ENCODE data around the gene GPR160. TPM values are rescaled to one million over a fixed set of nuclear protein-coding genes. Genes with fewer than 3 reads are reported as not detected.

The GPR160 gene
- total and polyA plus RNA-seq, 4 donors, result 0.99 to 7.2 (median 1.7) TPM

DNA sequence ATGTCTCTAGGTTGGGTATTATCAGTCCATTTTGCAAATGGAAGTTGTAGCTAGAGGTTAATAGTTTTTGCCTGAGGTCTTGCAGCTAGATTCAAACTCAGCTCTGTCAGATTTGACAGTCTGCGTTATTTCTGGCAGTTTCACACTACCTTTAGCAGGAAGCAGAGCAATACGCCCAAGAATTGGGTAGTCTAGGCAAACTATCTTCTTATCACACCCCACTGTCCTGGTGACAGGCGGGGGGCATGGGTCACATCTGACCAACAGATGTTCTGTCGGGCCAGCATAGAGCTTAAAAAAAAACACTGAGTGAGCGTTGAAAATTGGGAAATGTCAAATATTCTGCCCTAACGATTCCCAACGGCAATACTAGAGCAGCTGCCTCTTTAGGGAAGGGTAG, 5.7 kb downstream of the GPR160 start:
- Histone ChIP-seq H3K9ac (ENCODE audit: low read depth in 1 of 2, low read length in 2 of 2) (no peak overlapping the region), H3K4me3 (ENCODE audit: low read depth in 1 of 3, low read length in 3 of 3) (no peak overlapping the region), H3K27me3 (ENCODE audit: control insufficient read depth in 4 of 4, insufficient read depth in 4 of 4, low read length in 3 of 4) (peaks cover 0 to 2% (median 0%) of the 10 kb centered on the region in 4 donors), H3K4me1 (ENCODE audit: control insufficient read depth in 4 of 4, insufficient read depth in 4 of 4, low read length in 3 of 4) (peaks cover 3 to 7% (median 4%) of the 10 kb centered on the region in 4 donors), H3K27ac (ENCODE audit: low read depth in 1 of 2, low read length in 2 of 2) (no peak overlapping the region), H3K36me3 (ENCODE audit: control insufficient read depth in 4 of 4, insufficient read depth in 3 of 4, low read depth in 1 of 4, low read length in 3 of 4) (no peaks in the 10 kb centered on the region), H3K9me3 (ENCODE audit: control insufficient read depth in 4 of 4, low read length in 3 of 4) (no peaks in the 10 kb centered on the region)
- no peak for DNase-seq (ENCODE audit: low spot score)
- TF ChIP-seq CTCF (IDR thresholded peaks at IDR 0.05; ENCODE audit: low read depth, low read length, missing input control), result no peak
- TF ChIP-seq FOXA2 (IDR thresholded peaks at IDR 0.05), result no peak
- TF ChIP-seq ZBTB33 (IDR thresholded peaks at IDR 0.05), result no peak
- no peak for TF ChIP-seq TAF1 (conservative IDR thresholded peaks at IDR 0.05)
- TF ChIP-seq RXRA (IDR thresholded peaks at IDR 0.05), result no peak
- no peak for TF ChIP-seq YY1 (IDR thresholded peaks at IDR 0.05)
- TF ChIP-seq GABPA (IDR thresholded peaks at IDR 0.05 in 1 of 2, conservative IDR thresholded peaks at IDR 0.05 in 1 of 2), result no peak
- no peak for TF ChIP-seq HNF4G (IDR thresholded peaks at IDR 0.05)
- TF ChIP-seq EGR1 (IDR thresholded peaks at IDR 0.05; ENCODE audit: low read depth in 2 of 2), result no peak
- TF ChIP-seq, protein P1, sequence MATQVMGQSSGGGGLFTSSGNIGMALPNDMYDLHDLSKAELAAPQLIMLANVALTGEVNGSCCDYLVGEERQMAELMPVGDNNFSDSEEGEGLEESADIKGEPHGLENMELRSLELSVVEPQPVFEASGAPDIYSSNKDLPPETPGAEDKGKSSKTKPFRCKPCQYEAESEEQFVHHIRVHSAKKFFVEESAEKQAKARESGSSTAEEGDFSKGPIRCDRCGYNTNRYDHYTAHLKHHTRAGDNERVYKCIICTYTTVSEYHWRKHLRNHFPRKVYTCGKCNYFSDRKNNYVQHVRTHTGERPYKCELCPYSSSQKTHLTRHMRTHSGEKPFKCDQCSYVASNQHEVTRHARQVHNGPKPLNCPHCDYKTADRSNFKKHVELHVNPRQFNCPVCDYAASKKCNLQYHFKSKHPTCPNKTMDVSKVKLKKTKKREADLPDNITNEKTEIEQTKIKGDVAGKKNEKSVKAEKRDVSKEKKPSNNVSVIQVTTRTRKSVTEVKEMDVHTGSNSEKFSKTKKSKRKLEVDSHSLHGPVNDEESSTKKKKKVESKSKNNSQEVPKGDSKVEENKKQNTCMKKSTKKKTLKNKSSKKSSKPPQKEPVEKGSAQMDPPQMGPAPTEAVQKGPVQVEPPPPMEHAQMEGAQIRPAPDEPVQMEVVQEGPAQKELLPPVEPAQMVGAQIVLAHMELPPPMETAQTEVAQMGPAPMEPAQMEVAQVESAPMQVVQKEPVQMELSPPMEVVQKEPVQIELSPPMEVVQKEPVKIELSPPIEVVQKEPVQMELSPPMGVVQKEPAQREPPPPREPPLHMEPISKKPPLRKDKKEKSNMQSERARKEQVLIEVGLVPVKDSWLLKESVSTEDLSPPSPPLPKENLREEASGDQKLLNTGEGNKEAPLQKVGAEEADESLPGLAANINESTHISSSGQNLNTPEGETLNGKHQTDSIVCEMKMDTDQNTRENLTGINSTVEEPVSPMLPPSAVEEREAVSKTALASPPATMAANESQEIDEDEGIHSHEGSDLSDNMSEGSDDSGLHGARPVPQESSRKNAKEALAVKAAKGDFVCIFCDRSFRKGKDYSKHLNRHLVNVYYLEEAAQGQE (IDR thresholded peaks at IDR 0.05), result no peak
- TF ChIP-seq JUND (IDR thresholded peaks at IDR 0.05), result no peak
- TF ChIP-seq NR2F2 (IDR thresholded peaks at IDR 0.05), result no peak
- TF ChIP-seq ATF3 (IDR thresholded peaks at IDR 0.05), result no peak
- no peak for TF ChIP-seq RAD21 (IDR thresholded peaks at IDR 0.05)
- 81% methylated on average over 7 of the region's 7 CpGs for WGBS

DNA sequence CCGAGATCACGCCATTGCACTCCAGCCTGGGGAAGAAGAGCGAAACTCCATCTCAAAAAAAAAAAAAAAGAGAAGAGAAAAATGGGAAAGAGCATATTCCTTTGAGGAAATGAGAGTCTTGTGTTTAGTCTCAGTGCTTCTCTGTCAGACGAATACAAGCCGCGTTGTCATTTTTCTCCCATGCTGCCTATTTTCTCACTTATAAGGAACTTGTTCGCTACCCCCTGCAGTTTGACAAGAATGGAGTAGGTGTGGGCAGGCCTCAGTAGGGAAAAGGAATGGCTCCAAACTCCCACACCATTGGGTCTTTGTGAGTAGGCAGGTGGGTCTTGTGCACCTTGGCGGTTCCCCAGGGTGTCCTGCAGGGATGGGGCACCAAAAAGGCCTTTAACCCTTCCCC, 6.5 kb downstream of the GPR160 start:
- Histone ChIP-seq H3K4me3 (ENCODE audit: low read depth in 1 of 3, low read length in 3 of 3) (no peak overlapping the region), H3K36me3 (ENCODE audit: control insufficient read depth in 4 of 4, insufficient read depth in 3 of 4, low read depth in 1 of 4, low read length in 3 of 4) (no peaks in the 10 kb centered on the region), H3K27ac (ENCODE audit: low read depth in 1 of 2, low read length in 2 of 2) (peak overlapping the region; percentile 56 to 65), H3K9ac (ENCODE audit: low read depth in 1 of 2, low read length in 2 of 2) (no peak overlapping the region), H3K4me1 (ENCODE audit: control insufficient read depth in 4 of 4, insufficient read depth in 4 of 4, low read length in 3 of 4) (peaks cover 0 to 4% (median 2%) of the 10 kb centered on the region in 4 donors), H3K27me3 (ENCODE audit: control insufficient read depth in 4 of 4, insufficient read depth in 4 of 4, low read length in 3 of 4) (peaks cover 0 to 2% (median 0%) of the 10 kb centered on the region in 4 donors), H3K9me3 (ENCODE audit: control insufficient read depth in 4 of 4, low read length in 3 of 4) (no peaks in the 10 kb centered on the region)
- WGBS, result 88% methylated on average over 8 of the region's 8 CpGs
- no peak for DNase-seq (ENCODE audit: low spot score)
- TF ChIP-seq SP1 (IDR thresholded peaks at IDR 0.05) (no peak), FOXA1 (IDR thresholded peaks at IDR 0.05) (no peak), EGR1 (IDR thresholded peaks at IDR 0.05; ENCODE audit: low read depth in 2 of 2) (no peak), YY1 (IDR thresholded peaks at IDR 0.05) (no peak), GABPA (IDR thresholded peaks at IDR 0.05 in 1 of 2, conservative IDR thresholded peaks at IDR 0.05 in 1 of 2) (no peak), NR2F2 (IDR thresholded peaks at IDR 0.05) (no peak), HNF4G (IDR thresholded peaks at IDR 0.05) (no peak), CTCF (IDR thresholded peaks at IDR 0.05; ENCODE audit: low read depth, low read length, missing input control) (no peak), TAF1 (conservative IDR thresholded peaks at IDR 0.05) (no peak), HNF4A (conservative IDR thresholded peaks at IDR 0.05) (no peak)
- TF ChIP-seq, protein P1 (IDR thresholded peaks at IDR 0.05), result no peak

Data from liver (tissue), 9 donors.